H9 (cell line): Measurements from ENCODE around the gene SPAG7. TPM values are rescaled to one million over a fixed set of nuclear protein-coding genes. Genes with fewer than 3 reads are reported as not detected.

Source experiments
- DNase-seq: peaks from one replicate; pipeline ENCODE4 v3.0.0-alpha.2; 2017
- H2AFZ ChIP-seq: one replicate; pipeline ENCODE4 v1.6.1; 2013; ENCODE audit warnings: mild to moderate bottlenecking, low read length, control low read depth, moderate library complexity
- H2AK5ac ChIP-seq: 2 replicates; pipeline ENCODE4 v1.6.1; 2013; ENCODE audit warnings: low read length, control low read depth, mixed read lengths; ENCODE audit not compliant: insufficient read length
- H2BK120ac ChIP-seq: one replicate; pipeline ENCODE4 v1.6.1; 2013; ENCODE audit warnings: low read depth, mild to moderate bottlenecking, low read length, control low read depth, inconsistent platforms; ENCODE audit not compliant: poor library complexity, severe bottlenecking
- H2BK12ac ChIP-seq: 2 replicates; pipeline ENCODE4 v1.6.1; 2013; ENCODE audit warnings: low read length, control low read depth, mixed read lengths, low read depth; ENCODE audit not compliant: insufficient read length
- H2BK15ac ChIP-seq: 2 replicates; pipeline ENCODE4 v1.6.1; 2013; ENCODE audit warnings: low read depth, low read length, control low read depth
- H2BK20ac ChIP-seq: one replicate; pipeline ENCODE4 v1.6.1; 2013; ENCODE audit warnings: low read depth, mild to moderate bottlenecking, low read length, control low read depth, inconsistent platforms; ENCODE audit not compliant: poor library complexity, severe bottlenecking
- H2BK5ac ChIP-seq: 2 replicates; pipeline ENCODE4 v1.6.1; 2013; ENCODE audit warnings: low read length, control low read depth, mixed read lengths; ENCODE audit not compliant: insufficient read length
- H3K14ac ChIP-seq: 2 replicates; pipeline ENCODE4 v1.6.1; 2013; ENCODE audit warnings: low read length, control low read depth; ENCODE audit not compliant: insufficient read depth
- H3K18ac ChIP-seq: 2 replicates; pipeline ENCODE4 v1.6.1; 2013; ENCODE audit warnings: low read depth, mild to moderate bottlenecking, mixed read lengths, low read length, control low read depth; ENCODE audit not compliant: insufficient read length
- H3K23ac ChIP-seq: 2 replicates; pipeline ENCODE4 v1.6.1; 2013; ENCODE audit warnings: low read length, control low read depth, mixed read lengths, low read depth; ENCODE audit not compliant: insufficient read length
- H3K23me2 ChIP-seq: 2 replicates; pipeline ENCODE4 v1.6.1; 2013; ENCODE audit warnings: low read depth, mild to moderate bottlenecking, mixed read lengths, low read length, control low read depth; ENCODE audit not compliant: insufficient read length, poor library complexity, severe bottlenecking
- H3K27ac ChIP-seq: 2 replicates; pipeline ENCODE4 v1.5.1; 2013; ENCODE audit warnings: low read length, control low read depth, mixed read lengths, low read depth; ENCODE audit not compliant: insufficient read length
- H3K27me3 ChIP-seq: 2 replicates; pipeline ENCODE4 v1.6.1; 2013; ENCODE audit warnings: low read length, control low read depth, inconsistent platforms; ENCODE audit not compliant: insufficient read depth
- H3K4ac ChIP-seq: 2 replicates; pipeline ENCODE4 v1.6.1; 2013; ENCODE audit warnings: low read depth, mild to moderate bottlenecking, control low read depth, inconsistent platforms, low read length, moderate library complexity
- H3K4me1 ChIP-seq: 2 replicates; pipeline ENCODE4 v1.6.1; 2013; ENCODE audit warnings: low read length, control low read depth, inconsistent platforms; ENCODE audit not compliant: insufficient read depth
- H3K4me2 ChIP-seq: 2 replicates; pipeline ENCODE4 v1.6.1; 2013; ENCODE audit warnings: low read length, control low read depth, mixed read lengths; ENCODE audit not compliant: insufficient read length, insufficient read depth
- H3K56ac ChIP-seq: 2 replicates; pipeline ENCODE4 v1.6.1; 2013; ENCODE audit warnings: low read depth, mild to moderate bottlenecking, mixed read lengths, low read length, control low read depth; ENCODE audit not compliant: insufficient read length
- H3K79me1 ChIP-seq: 2 replicates; pipeline ENCODE4 v1.6.1; 2013; ENCODE audit warnings: low read depth, mild to moderate bottlenecking, moderate library complexity, low read length, control low read depth, inconsistent platforms; ENCODE audit not compliant: insufficient read depth, poor library complexity, severe bottlenecking
- H3K79me2 ChIP-seq: 2 replicates; pipeline ENCODE4 v1.6.1; 2013; ENCODE audit warnings: low read length, control low read depth, inconsistent platforms; ENCODE audit not compliant: insufficient read depth
- H3K9ac ChIP-seq: 2 replicates; pipeline ENCODE4 v1.6.1; 2013; ENCODE audit warnings: low read length, control low read depth, mixed read lengths; ENCODE audit not compliant: insufficient read length; ENCODE audit errors: extremely low read depth
- H3K9me3 ChIP-seq: one replicate; pipeline ENCODE4 v1.6.1; 2013; ENCODE audit warnings: low read depth, low read length, inconsistent platforms; ENCODE audit not compliant: control insufficient read depth
- H3T11ph ChIP-seq: one replicate; pipeline ENCODE4 v1.6.1; 2013; ENCODE audit warnings: mild to moderate bottlenecking, low read length, control low read depth, inconsistent platforms
- H4K20me1 ChIP-seq: one replicate; pipeline ENCODE4 v1.6.1; 2013; ENCODE audit not compliant: control insufficient read depth, insufficient read length, insufficient read depth
- H4K5ac ChIP-seq: 2 replicates; pipeline ENCODE4 v1.6.1; 2013; ENCODE audit warnings: low read depth, mild to moderate bottlenecking, mixed read lengths, low read length, control low read depth; ENCODE audit not compliant: insufficient read length
- H4K8ac ChIP-seq: replicated peaks from 2 replicates; pipeline ENCODE4 v1.6.1; 2013; ENCODE audit warnings: low read length, control low read depth, mixed read lengths, low read depth; ENCODE audit not compliant: insufficient read length
- H4K91ac ChIP-seq: 2 replicates; pipeline ENCODE4 v1.6.1; 2013; ENCODE audit warnings: low read depth, mild to moderate bottlenecking, moderate library complexity, mixed read lengths, low read length, control low read depth; ENCODE audit not compliant: insufficient read length
- H3K27ac Mint-ChIP-seq, 3 experiments: 2 replicates in 2 of 3; 3 replicates in 1 of 3; pipeline ENCODE4 v1.8.0; 2020 to 2021; ENCODE audit warnings: mixed read lengths in 3 of 3, mild to moderate bottlenecking in 1 of 3, moderate library complexity in 1 of 3
- H3K27me3 Mint-ChIP-seq: 2 replicates; pipeline ENCODE4 v1.8.0; 2021; ENCODE audit warnings: low read depth, mild to moderate bottlenecking, moderate library complexity, mixed read lengths
- H3K36me3 Mint-ChIP-seq, 3 experiments: 2 replicates in 2 of 3; 3 replicates in 1 of 3; pipeline ENCODE4 v1.8.0; 2020 to 2021; ENCODE audit warnings: low read depth in 3 of 3, mixed read lengths in 3 of 3; ENCODE audit not compliant: insufficient read depth in 1 of 3
- H3K4me1 Mint-ChIP-seq, 2 experiments: 2 replicates each; pipeline ENCODE4 v1.8.0; 2020; ENCODE audit warnings: mixed read lengths in 2 of 2
- H3K4me3 Mint-ChIP-seq, 2 experiments: 2 replicates in 1 of 2; 3 replicates in 1 of 2; pipeline ENCODE4 v1.8.0; 2020 to 2021; ENCODE audit warnings: mild to moderate bottlenecking in 2 of 2, mixed read lengths in 2 of 2, moderate library complexity in 1 of 2
- H3K9me3 Mint-ChIP-seq, 2 experiments: 2 replicates in 1 of 2; 3 replicates in 1 of 2; pipeline ENCODE4 v1.8.0; 2020; ENCODE audit warnings: mild to moderate bottlenecking in 2 of 2, mixed read lengths in 2 of 2, moderate library complexity in 1 of 2
- CTCF ChIP-seq: fragments of 200-600 bp; sonication (generic); conservative IDR thresholded peaks from 3 replicates; pipeline ENCODE4 v1.8.0; 2021; ENCODE audit warnings: antibody characterized with exemption, mild to moderate bottlenecking
- WGBS: extraction: QIAGEN DNeasy Blood & Tissue Kit; methylation state at CpG from one replicate; pipeline ENCODE4 v1.1.7; 2013; ENCODE audit warnings: missing lambda C conversion rate, low lambda C conversion rate, mixed read lengths; ENCODE audit not compliant: insufficient read length; ENCODE audit errors: extremely low coverage; 5-methylcytosine and 5-hydroxymethylcytosine counted together
- total RNA-seq: library from RNA; stranded (reverse); gene quantifications from 2 replicates; pipeline ENCODE4 v1.2.1, GENCODE V29; 2021

The SPAG7 gene
- total RNA-seq, 1 experiment from 2014 or later: 102 TPM

- Histone ChIP-seq H3K9me3 (no peaks in the 10 kb centered on the region), H2BK120ac (no peak overlapping the region), H3K9ac (peak overlapping the region; percentile 69), H3K4me2 (peak overlapping the region; percentile 77), H3K56ac (no peak overlapping the region), H2AFZ (no peak overlapping the region), H3K18ac (peak overlapping the region; percentile 77), H4K91ac (no peak overlapping the region), H3K79me1 (peaks cover 2% of the 10 kb centered on the region), H3K4me1 (peaks cover 10% of the 10 kb centered on the region; the same call in 1 of the 2 replicates), H4K8ac (no peak overlapping the region), H2BK20ac (no peak overlapping the region), H3K23me2 (peaks cover 23% of the 10 kb centered on the region), H2AK5ac (no peak overlapping the region), H3K23ac (no peak overlapping the region), H2BK5ac (no peak overlapping the region), H4K5ac (no peak overlapping the region), H3T11ph (no peak overlapping the region), H3K27me3 (no peaks in the 10 kb centered on the region), H2BK12ac (no peak overlapping the region), H3K27ac (no peak overlapping the region), H4K20me1 (no peaks in the 10 kb centered on the region), H3K79me2 (peaks cover 2% of the 10 kb centered on the region; the same call in 1 of the 2 replicates), H3K4ac (no peak overlapping the region), H2BK15ac (no peak overlapping the region), H3K14ac (peak overlapping the region; percentile 94; the same call in 1 of the 2 replicates)
- peaks cover 5 to 21% of the 10 kb centered on the region in 2 experiments; a peak in 4 of 5 replicates for H3K9me3 Mint-ChIP-seq
- H3K36me3 Mint-ChIP-seq: peaks cover 33 to 45% (median 44%) of the 10 kb centered on the region in 3 experiments
- peaks cover 33 to 35% of the 10 kb centered on the region in 2 experiments for H3K4me1 Mint-ChIP-seq
- H3K27me3 Mint-ChIP-seq: peaks cover 9% of the 10 kb centered on the region
- peak overlapping the region in 1 of 3 experiments; percentile 23; a peak in 2 of 7 replicates for H3K27ac Mint-ChIP-seq
- no peak overlapping the region for H3K4me3 Mint-ChIP-seq
- no peak for TF ChIP-seq CTCF
- no peak for DNase-seq
- WGBS: no CpG with 5 or more reads among the region's 23 CpGs
These were observed 949 bp upstream of the SPAG7 start for GRCh38 chr17:4968486-4969046.
